Hepatocyte (in vitro differentiated cells): ENCODE data around the gene SLAIN1.

Source experiments
- CTCF ChIP-seq: fragments of 200-600 bp; sonication (generic); IDR thresholded peaks from 2 replicates; pipeline ENCODE4 v1.5.1; 2016; ENCODE audit warnings: antibody characterized with exemption, mild to moderate bottlenecking; ENCODE audit not compliant: poor library complexity
- EZH2phosphoT487 ChIP-seq: fragments of 200-600 bp; sonication (generic); IDR thresholded peaks from one replicate; pipeline ENCODE4 v1.6.1; 2018; ENCODE audit warnings: antibody characterized with exemption, mild to moderate bottlenecking, low read depth, moderate library complexity; ENCODE audit not compliant: unreplicated experiment, severe bottlenecking

GRCh38 chr13:77650409-77650808, 47.1 kb upstream of the SLAIN1 start:
- TF ChIP-seq EZH2phosphoT487 (no peak), CTCF (no peak)
